Nucleus accumbens (tissue), 56 donors: ENCODE results near the gene HABP4.
A peak's percentile ranks its signal among the peaks of the same experiment; 100 is the strongest.

Experiments used
- DNase-seq, 56 donors: peaks; one replicate each; lab custom pipeline; 2025; lab: John Stamatoyannopoulos, UW

Gene HABP4

DNA sequence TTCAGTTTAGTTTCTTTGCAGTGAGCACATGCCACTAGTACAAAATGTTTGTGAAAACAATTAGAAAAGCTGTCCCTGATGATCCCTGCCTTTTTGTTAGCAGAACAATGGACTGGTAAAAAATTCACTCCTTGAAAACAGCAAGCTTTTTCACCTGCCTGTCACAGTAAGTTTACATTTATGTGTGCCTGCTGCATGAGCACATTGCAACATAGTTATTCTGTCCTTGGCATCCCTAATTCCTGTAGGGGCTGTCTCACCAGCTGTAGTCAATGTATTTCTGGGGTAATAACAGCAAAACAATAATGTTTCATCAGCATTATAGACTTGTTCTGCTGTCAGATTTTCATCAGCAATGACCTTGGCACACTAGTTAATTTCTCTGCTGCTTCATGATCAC is 20.2 kb upstream of the HABP4 start:
- no peak for DNase-seq

DNA sequence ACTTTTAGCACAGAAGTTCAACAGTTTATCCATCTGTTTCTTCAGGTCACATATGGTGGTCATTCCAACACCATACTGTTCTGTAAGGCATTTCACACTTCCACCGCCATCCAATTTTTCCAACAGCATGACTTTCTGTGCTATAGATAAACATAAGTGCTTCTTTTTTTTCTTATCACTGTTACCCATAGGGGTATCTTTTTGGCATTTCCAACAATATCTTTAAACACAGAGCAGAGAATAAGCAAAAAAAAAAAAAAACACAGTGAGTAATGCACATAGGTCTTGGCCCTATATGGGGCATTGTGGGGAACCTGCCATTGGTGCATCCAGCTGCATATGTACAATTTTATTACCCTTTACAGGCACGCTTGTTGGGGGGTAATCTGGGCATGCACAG is 19.6 kb upstream of the HABP4 start:
- DNase-seq: no peak

DNA sequence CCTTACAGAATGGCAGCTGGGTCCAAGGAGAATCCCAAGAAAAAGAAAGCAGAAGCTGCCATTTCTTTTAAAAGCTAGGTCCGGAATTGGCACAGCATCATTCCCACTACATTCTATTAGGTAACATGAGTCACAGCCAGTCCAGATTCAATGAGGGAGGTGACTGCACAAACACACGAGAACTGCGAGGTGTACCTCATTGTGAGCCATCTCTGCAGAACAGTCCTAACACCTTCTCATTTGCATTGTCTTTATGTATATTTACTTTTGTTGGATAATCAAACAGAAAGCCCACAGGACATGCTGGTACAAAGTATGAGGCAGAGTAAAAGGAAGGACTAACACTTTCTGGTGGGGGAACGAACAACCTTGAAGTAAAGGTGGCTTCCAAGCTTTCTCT is 14.6 kb upstream of the HABP4 start:
- no peak for DNase-seq

DNA sequence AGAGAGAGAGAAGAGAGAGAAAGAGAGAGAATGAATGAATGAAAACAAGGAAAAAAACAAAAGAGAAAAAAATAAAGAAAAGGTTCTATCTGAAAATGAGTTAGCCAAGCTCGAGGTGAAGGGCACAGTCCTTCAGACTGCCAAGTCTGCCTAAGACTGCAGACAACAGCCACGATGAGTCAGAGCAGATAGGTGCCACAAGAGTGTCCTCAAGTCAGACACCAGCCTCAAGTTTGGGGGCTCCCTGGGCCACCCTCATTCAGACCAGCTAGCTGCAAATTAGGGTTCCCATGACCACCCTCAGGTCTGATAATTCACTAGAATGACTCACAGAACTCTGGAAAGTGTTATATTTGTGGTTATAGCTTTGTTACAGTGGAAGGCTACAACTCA is 13.9 kb upstream of the HABP4 start:
- DNase-seq: no peak

DNA sequence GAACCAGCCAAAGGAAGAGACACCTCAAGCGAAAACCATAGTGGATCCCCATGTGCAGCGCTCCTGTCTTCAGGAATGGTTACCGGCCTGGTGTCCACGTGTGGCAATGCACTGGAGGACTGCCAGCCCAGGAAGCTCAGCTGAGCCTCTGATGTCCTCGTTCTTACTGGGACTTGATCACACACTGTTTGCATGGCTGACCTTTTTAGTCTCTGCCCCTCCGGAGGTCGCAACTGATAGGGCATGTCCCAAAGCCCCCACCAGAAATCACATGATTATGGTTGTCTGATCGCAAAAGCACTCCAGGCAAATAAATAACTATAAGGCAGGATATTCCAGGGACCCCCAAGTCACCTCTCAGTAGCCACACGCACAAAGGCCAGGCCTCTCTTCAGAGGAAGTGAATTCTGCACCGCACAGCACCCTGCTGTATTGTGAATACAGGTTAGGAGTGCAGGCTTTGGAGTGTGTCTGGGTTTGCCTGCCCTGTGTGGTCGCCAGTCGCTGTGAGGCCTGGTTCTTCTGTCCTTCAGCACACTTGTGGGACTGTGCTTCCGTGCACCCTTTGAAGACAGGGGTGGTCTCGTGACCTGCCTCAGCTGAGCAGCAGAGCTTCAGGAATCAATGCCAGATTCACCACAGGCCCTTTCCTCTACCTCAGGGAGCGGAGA is 13.4 kb upstream of the HABP4 start:
- DNase-seq: no peak

DNA sequence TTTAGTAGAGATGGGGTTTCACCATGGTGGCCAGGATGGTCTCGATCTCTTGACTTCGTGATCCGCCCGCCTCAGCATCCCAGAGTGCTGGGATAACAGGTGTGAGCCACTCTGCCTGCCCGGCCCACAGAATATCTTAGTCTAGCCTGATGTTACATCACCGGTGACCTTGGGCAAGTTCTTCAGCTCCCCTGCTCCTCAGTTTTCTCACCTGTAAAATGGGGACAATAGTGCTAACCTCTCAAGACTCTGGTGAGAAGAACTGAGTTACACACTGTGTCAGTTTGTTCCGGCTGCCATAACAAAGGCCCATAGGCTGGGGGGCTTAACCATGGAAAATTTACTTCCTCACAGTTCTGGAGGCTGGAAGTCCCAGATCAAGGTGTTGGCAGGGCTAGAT is 12.5 kb upstream of the HABP4 start:
- no peak for DNase-seq

DNA sequence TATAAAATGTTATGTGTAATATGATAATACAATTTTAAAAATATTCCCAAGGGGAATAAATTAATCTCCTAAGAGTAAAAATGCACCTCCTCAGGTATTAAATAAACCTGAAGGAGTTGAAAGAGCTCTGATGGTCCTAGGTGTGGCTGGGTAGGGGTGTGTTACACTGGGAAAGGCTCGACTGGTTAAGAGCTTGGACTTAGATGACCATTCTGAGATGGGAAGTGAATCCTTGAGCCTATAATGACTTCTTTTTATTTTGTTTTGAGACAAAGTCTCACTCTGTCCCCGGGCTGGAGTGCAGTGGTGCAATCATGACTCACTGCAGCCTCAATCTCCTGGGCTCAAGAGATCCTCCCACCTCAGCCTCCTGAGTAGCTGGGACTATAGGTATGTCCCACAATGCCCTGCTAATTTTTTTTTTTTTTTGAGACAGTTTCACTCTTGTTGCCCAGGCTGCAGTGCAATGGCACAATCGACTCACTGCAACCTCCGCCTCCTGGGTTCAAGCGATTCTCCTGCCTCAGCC is 9.2 kb upstream of the HABP4 start:
- DNase-seq: no peak

DNA sequence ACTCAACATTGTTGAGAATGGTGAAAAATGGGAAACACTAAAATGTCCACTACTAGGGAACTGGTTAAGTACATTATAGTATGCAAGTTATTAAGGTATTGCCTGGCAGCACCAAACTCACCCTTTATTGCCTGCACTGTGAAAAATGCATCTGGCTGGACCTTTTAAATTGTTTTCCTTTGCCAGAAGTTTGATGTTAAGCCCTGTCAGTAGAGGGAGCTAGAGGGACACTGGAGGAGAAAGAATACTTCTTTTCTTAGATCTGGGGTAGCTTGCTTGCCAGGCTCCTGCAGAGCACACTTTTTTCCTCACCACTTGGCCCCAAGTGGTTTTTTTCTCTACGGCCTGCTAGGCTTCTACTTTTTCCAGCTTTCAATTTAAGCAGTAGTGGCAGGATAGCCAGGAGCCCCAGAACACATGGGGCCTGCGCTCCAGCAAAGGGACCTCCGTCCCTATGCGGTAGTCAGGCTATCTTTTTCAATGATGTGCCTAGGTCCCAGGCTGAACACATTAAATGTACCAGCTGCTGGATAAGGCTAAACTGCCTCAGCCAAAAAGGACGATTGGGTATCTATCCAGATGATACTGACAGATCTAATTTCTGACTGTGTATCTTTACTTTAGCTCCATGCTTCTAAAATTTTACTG is 8.0 kb upstream of the HABP4 start:
- DNase-seq: no peak

DNA sequence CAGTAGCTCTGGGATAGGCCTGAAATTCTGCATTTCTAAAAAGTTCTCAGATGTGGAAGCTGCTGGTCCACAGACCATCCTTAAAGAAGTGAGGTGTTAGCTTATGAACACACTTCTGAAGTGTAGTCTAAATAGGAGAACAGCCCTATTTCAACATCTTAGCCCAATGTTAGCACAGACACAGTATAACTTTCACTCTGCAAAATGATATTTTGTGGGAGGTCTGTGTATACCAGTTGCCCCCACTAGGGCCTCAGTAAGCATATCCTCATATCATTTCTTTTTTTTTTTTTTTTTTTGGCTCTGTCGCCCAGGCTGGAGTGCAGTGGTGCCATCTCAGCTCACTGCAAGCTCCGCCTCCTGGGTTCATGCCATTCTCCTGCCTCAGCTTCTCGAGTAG is 7.5 kb upstream of the HABP4 start:
- DNase-seq: no peak

DNA sequence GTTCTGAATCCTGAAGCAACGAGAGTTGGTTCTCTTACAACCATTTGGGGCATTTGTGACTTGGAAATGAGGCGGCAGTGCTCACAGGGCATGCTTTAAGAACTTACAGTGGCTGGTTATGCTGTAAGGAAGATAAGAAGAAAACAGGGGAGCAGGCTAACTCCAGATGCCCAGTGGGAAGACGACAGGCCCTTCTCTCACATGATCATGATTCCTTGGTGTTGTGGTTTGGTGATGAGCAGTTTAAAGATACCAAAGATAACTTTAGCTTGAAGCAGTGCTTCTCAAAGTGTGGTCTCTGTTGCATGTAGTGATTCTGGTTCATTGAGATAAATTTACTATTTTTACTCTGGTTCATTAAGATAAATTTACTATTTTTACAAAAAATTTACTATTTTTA is 2.6 kb upstream of the HABP4 start:
- no peak for DNase-seq

DNA sequence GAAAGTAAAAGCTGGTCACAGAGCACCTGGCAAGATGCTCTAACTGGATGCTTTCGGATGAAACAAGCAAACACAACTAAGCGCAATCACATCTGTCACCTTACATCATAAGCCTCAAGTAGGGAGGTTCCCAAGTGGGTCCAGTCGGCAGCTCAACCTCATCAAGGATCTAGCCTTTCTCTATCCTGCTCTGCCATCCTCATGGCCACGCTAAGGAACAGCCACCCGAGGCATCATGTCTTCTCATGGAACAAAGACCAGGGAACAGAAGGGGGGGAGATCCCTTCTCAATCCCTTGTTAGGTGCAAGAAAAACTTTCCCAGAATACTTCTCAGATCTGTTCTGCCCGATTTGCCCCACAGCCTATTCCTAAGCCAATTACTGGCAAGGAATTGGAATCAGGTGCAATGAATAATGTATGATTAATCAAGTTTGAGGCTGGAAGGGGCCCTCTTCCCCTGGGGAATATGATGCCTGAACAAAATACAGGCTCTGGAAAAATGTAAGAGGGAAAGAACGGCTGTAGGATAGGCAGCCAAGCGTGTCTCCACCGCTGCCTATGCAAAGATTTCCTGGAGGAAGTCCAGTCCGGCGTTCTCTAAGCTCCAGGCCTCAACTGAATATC is 1.3 kb upstream of the HABP4 start:
- no peak for DNase-seq

DNA sequence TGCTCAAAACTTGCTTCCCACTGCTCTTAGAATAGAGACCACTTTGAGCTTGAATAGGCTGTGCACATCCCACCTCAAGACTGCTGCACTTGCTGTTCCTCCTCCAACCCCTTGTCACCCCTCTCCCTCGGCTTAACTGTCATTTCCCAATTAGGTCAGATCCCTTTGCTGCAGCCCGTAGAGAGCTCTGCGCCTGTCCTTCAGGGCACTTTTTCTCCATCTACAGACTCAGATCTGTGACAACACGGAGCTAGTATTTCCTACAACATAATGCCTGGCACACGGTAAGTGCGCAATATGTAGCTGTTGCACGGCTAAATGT is 485 bp upstream of the HABP4 start:
- DNase-seq: peak in 1 of 56 donors; percentile 45

DNA sequence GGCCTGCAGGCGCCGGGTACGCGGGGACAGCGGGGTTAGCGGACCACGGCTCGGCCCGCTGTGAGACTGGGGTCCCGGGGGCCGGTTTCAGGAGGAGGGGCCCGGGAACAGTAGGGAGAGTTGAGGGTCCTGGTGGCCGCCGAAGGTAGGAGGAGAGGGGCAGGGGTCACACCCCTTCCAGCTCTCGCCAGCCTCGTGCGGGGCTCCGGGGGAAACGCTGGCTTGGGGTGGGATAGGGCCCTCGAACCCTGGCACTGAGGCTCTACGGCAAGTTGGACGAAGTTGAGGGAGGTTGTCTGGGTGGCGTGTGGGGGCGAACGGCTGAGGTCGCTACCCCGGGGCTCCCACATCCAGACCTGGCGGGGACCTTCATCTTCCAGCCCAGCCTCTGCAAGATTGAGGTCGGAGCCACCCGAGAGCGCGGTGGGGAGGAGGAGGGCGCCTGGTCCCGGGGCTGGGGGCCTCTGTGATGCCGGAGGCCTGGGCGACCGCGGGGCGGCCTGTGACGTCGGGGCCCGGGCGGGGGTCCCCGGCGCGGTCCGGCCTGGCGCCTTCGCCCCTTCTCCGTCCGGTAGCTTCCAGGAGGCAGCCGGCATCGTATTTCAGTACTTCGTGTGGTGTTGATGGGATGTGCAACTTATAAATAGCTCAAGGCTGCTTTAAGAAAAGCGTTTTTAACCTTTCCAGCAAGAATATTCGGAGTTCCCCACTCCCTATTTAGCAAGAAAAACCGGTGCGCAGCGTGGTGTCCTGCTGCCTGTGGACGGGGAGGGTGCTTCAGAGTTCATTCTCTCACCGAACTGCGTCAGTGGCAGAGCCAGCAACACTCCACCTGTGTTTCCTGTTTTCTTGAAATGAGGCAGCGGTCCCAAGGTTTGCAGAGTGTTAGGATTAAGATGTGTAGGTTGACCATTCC is 902 bp downstream of the HABP4 start:
- DNase-seq: peak in 29 of 56 donors; percentile 1 to 53 (median 23)

DNA sequence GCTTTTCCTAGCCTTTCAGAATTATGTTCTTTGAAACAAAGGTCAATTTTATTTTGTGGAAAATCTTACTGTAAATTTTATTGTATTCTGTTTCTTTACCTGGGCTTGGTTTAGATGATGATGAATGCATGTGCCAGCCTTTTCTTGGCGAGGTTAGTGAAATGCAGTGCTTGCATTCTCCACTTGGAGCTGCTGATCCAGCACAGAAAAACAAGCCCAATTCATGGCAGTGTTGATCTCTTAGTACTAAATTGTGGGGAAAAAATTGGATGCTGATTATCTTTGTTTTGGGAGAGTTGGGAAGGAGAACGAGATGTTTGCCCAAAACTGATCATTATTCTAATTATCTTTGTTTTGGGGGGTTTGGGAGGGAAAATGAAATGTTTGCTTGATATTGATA is 3.7 kb downstream of the HABP4 start:
- peak in 31 of 56 donors; percentile 1 to 68 (median 15) for DNase-seq

DNA sequence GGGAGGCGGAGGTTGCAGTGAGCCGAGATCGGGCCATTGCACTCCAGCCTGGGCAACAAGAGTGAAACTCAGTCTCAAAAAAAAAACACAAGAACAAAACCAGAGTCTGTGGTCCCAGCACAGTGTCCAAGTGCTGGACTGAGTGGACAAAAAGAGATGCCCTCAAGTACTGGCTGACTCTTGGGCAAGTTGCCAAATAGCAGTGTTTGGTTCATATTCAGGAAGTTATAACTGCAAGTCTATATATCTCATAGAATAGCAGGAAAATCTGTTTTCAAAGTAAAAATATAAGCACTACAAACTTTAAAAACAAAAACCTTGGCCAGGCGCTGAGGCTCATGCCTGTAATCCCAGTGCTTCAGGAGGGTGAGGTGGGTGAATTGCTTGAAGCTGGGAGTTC is 7.3 kb downstream of the HABP4 start:
- peak in 1 of 56 donors; percentile 5 for DNase-seq

DNA sequence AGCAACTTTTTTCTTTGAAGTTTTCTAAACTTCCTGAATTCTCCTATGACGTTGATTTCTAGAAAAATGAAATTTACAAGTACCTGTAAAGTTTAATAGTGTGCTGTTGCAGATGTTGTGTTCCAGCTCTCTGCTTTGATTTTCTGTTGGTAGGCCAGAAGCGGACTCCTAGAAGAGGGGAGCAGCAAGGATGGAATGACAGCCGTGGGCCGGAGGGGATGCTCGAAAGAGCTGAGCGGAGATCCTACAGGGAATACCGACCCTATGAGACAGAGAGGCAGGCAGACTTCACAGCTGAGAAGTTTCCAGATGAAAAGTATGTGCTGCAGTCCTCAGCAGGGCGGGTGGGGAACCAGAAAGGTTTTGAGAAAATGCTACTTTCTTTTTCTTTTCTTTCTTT is 8.3 kb downstream of the HABP4 start:
- no peak for DNase-seq

DNA sequence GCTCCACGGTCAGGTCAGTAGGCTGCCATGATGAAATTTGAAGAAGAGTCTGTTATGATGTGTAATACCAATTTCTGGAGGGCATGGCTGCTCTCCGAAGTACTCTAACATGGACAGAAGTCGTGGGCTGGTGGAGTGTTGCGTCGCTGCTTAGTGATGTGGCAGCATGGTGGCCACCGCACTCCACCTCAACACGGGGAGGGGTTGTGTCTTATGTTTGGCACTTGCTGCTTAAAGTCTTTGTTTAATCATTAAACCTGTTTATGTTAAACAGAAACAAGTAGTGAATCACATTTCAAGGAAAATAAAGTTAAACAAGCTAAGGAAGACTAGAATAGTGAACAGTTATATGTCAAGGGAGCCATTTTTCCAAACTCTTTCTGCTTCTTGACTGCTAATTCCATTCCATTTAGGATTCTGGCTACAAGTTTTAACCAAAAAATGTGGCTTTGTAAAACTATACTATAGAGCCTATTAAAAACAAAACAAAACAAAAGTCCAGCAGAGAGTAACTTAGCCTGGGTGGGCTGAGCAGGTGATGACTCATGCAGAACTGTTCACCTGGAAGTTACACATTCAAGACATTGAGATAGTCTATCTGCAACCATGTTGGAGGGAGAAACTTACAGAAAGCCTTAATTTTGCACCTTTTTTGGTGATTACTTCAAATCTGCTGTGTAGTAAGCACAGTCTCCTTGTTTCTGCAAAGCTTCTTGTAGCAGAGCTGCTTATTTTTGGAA is 9.5 kb downstream of the HABP4 start:
- DNase-seq: no peak

DNA sequence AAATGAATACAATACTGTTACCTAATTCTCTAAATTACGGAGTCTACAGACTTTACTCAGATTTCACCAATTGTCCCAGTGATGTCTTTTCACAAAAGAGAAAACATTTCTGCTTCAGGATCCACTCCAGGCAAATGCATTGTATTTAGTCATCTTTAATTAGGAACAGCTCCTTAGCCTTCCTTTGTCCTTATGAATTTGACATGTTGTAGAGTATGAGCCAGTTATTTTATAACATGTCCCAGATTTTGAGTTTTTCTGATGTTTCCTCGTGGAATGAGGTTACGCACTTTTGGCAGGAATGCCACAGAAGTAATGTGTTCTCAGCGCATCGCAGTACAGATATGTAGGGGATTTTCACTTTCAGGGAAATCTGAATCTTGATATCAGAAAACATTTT is 10.5 kb downstream of the HABP4 start:
- DNase-seq: no peak

DNA sequence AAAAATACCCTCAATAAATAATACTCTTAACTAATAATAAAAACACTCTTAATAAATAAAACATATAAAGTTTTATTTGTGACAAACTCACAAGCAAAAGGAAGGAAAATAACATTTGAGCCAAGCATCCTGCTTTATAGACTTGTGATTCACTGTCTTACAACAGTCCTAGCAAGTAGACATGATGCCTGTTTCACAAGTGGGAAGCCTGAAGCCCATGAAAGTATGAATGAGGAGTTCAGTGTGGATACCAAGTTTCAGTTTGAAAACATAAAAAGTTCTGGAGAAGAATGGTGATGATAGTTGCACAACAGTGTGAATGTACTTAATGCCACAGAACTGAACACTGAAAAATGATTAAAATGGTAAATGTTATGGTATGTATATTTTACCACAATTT is 10.9 kb downstream of the HABP4 start:
- no peak for DNase-seq

DNA sequence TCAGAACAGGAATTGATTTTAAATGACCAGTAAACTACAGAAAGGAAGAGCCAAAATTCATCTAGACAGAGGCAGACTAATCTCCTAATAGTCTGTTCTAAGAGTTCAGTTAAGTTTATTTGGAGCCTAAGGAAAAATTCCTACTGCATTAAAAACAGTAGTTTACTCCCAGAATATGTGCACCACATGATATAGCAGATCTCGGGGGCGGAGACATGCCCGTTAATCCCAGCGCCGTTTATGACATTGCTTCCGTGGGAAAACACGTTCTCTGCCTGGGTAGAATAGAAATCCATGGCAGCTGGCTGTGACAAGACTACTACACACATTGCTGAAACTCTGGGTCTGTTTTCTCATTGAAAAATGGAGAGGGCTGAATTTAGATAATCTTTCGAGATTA is 11.4 kb downstream of the HABP4 start:
- DNase-seq: no peak
